Pancreas (tissue), 10 donors: Measurements from ENCODE around the gene ZNF264. TPM values are rescaled to one million over a fixed set of nuclear protein-coding genes. Genes with fewer than 3 reads are reported as not detected.
"Not testable (repeated sequence)": the region's sequence is repeated elsewhere in the genome, so short reads cannot be mapped to it uniquely, and the experiment has no call there.

Source experiments
- ATAC-seq, 4 donors: fragments of 200-7000 bp; cut with Tn5 transposase; one replicate each; pipeline versions ENCODE4 v1.8.0 to v1.9.1; 2020; ENCODE audit warnings: mild to moderate bottlenecking in 4 of 4, moderate library complexity in 4 of 4
- DNase-seq, 6 donors: peaks; one replicate each; pipeline ENCODE4 v3.0.0-alpha.2; 2020
- FAIRE-seq: peaks from 2 replicates; lab custom pipeline; 2012; peaks lifted over from hg19 to GRCh38; lab: Jason Lieb, UNC
- H3K27ac ChIP-seq, 4 donors: fragments of 200-600 bp; sonication (generic); 1 replicate in 3 of 4; 2 replicates in 1 of 4; pipeline versions ENCODE4 v1.5.0 to v1.8.0; 2020
- H3K27me3 ChIP-seq, 4 donors: fragments of 200-600 bp; one replicate each; pipeline ENCODE4 v1.8.0; 2021
- H3K36me3 ChIP-seq, 3 donors: fragments of 200-600 bp; sonication (generic) in 1 of 3; one replicate each; pipeline versions ENCODE4 v1.5.0 to v1.8.0; 2020 to 2021
- H3K4me1 ChIP-seq, 3 donors: fragments of 200-600 bp; one replicate each; pipeline ENCODE4 v1.8.0; 2021
- H3K4me3 ChIP-seq, 4 donors: fragments of 200-600 bp; sonication (generic) in 2 of 4; one replicate each; pipeline versions ENCODE4 v1.5.0 to v1.8.0; 2020 to 2021
- H3K9me3 ChIP-seq, 4 donors: fragments of 200-600 bp; one replicate each; pipeline ENCODE4 v1.8.0; 2021
- WGBS, 2 donors: extraction: QIAGEN DNeasy Blood & Tissue Kit; methylation state at CpG; one replicate each; pipeline ENCODE4 v1.1.7; 2013; 5-methylcytosine and 5-hydroxymethylcytosine counted together
- intact Hi-C, 3 donors: fragments of 100-400 bp; cut with DNase I; formaldehyde crosslinking; loops; one replicate each; pipeline versions ENCODE4 v1.11.1 to v1.14.2; 2022
- polyA plus RNA-seq, 2 donors: library from polyadenylated mRNA; stranded (reverse); fragments of 200-250 nt; gene quantifications; one replicate each; pipeline ENCODE4 v1.2.3, GENCODE V29; 2013
- total RNA-seq, 6 donors: library from RNA; stranded (reverse); fragmentation: NEBNext Ultra II Directional in 4 of 6; extraction: Animal tissue kit (Norgen Biotek cat#: 25700) in 4 of 6; gene quantifications; one replicate each; pipeline versions ENCODE4 v1.2.1 to v1.2.4, GENCODE V29; 2021 to 2023
- TF ChIP-seq, protein P1 (sequence below), 4 donors: fragments of 200-600 bp; sonication (generic) in 3 of 4; IDR thresholded peaks; one replicate each; pipeline versions ENCODE4 v1.5.0 to v1.8.0; 2021; ENCODE audit warnings: antibody characterized with exemption in 4 of 4
- donor health status: healthy with polysubstance abuse.
- donor health status: DM: no; HTN: no; CAD: no; lungs with moderate emphysema.
- donor health status: DM: no; HTN: no; CAD: no.
- donor health status: control.
- donor health status: control.
- donor health status: Bipolar disorder and iron deficiency.
- donor health status: DM: yes; HTN: yes; CAD: no.
- donor health status: DM: no; HTN: no; CAD: no.
- donor health status: DM: no; HTN: no; CAD: no.
- donor health status: DM: yes; HTN: yes; CAD: no.

The ZNF264 gene
- total and polyA plus RNA-seq, 8 donors = 4.7 to 28.0 (median 16.2) TPM

DNA sequence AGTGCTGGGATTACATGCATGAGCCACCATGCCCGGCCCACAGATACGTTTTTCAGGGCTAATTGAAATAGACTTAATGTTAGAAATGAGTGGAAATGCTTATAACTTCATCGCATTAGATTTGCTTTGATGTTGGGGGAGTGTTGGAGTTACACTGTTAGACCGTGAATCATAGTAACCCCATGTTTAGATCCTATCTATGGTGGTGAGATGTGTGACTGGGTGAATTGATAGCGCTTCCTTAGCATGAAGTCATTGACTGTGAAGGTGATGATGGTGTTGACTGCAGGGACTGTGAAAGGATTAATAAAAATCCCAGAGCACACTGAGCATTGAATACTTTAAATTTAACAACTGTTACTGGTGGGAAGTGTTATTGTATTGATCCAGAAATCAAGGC is 1.7 kb downstream of the ZNF264 start:
- TF ChIP-seq, protein P1, sequence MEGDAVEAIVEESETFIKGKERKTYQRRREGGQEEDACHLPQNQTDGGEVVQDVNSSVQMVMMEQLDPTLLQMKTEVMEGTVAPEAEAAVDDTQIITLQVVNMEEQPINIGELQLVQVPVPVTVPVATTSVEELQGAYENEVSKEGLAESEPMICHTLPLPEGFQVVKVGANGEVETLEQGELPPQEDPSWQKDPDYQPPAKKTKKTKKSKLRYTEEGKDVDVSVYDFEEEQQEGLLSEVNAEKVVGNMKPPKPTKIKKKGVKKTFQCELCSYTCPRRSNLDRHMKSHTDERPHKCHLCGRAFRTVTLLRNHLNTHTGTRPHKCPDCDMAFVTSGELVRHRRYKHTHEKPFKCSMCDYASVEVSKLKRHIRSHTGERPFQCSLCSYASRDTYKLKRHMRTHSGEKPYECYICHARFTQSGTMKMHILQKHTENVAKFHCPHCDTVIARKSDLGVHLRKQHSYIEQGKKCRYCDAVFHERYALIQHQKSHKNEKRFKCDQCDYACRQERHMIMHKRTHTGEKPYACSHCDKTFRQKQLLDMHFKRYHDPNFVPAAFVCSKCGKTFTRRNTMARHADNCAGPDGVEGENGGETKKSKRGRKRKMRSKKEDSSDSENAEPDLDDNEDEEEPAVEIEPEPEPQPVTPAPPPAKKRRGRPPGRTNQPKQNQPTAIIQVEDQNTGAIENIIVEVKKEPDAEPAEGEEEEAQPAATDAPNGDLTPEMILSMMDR (IDR thresholded peaks at IDR 0.05) = no peak
- peaks cover 4 to 31% (median 29%) of the 10 kb centered on the region in 3 donors for H3K36me3 ChIP-seq
- intact Hi-C loops = no loop called here
- H3K27me3 ChIP-seq = no peaks in the 10 kb centered on the region
- no peaks in the 10 kb centered on the region for H3K9me3 ChIP-seq
- H3K4me3 ChIP-seq = peak overlapping the region in 2 of 4 donors; percentile 94 to 98
- WGBS, 2 donors = 81 to 89% methylated on average over 5 of the region's 5 CpGs
- peaks cover 3 to 11% (median 6%) of the 10 kb centered on the region in 3 donors for H3K4me1 ChIP-seq
- FAIRE-seq (no peak), DNase-seq (no peak), ATAC-seq (no peak)
- no peak overlapping the region for H3K27ac ChIP-seq

DNA sequence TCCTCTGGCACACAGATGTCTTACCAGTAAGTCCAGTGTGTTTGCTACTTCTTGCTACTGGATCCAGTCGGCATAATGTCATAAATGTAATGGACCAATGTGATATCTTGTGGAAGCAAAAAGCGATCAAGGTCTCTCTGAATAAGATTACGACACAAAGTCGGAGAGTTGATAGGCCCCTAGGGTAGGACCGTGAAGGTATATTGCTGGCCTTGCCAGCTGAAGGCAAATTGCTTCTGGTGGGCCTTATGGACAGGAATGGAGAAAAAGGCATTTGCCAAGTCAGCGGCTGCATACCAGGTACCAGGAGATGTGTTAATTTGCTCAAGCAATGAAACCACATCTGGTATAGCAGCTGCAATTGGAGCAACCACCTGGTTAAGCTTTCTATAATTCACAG is 6.6 kb downstream of the ZNF264 start:
- not testable (repeated sequence) for H3K4me3 ChIP-seq

DNA sequence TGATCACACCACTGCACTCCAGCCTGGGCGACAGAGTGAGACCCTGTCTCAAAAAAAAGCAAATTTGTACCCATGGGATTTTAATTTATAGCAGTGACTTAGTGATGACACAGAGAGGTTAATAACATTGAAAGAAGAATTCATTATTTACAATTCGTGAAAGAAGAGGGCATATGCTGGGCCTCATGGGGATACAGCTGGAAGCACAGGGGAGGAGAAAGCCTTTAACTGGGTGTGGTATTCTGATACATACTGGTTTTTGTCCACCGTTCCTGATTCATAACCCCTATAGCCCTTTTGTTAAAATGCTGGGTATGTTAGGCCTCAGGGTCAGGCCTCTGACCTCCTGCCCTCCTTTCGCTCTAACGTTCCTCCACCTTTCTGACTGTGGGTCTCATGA is 10.9 kb downstream of the ZNF264 start:
- no peak for FAIRE-seq
- no peak overlapping the region for H3K27ac ChIP-seq
- ATAC-seq = no peak
- H3K36me3 ChIP-seq = peaks cover 0 to 16% (median 9%) of the 10 kb centered on the region in 3 donors
- no peak for DNase-seq
- no peak overlapping the region for H3K4me3 ChIP-seq
- no peaks in the 10 kb centered on the region for H3K27me3 ChIP-seq
- no peaks in the 10 kb centered on the region for H3K9me3 ChIP-seq
- intact Hi-C loops = no loop called here
- TF ChIP-seq, protein P1 (IDR thresholded peaks at IDR 0.05) = no peak
- H3K4me1 ChIP-seq = no peaks in the 10 kb centered on the region
- 94 to 96% methylated on average over 5 of the region's 5 CpGs for WGBS, 2 donors

More for the DNA sequence above, 6.6 kb downstream of the ZNF264 start:
- H3K27me3 ChIP-seq, H3K27ac ChIP-seq, ATAC-seq, DNase-seq, FAIRE-seq, H3K9me3 ChIP-seq, intact Hi-C loops, H3K4me1 ChIP-seq: not testable (repeated sequence)
- 97% methylated on average over 6 of the region's 6 CpGs for WGBS, 2 donors
- peaks cover 4 to 31% (median 29%) of the 10 kb centered on the region in 3 donors for H3K36me3 ChIP-seq

DNA sequence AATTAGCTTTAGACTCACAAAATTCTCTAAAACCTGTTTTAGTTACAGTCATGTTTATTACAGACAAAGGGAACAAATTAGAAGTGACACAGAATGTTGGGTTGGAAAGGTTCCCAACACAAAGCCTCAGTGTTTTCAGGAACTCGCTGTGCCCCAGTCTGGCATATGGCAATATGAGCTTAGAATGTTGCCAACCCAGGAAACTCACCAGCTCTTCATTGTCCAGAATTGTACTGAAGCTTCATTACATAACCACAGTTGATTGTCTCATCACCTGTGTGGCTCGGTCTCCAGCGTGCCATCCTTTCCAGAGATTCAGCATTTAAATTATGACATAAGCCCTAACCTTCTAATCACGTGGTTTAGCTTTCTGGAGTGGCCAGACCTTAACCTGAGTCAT is 19.1 kb downstream of the ZNF264 start:
- intact Hi-C loops = no loop called here
- DNase-seq = no peak
- 82 to 94% methylated on average over 4 of the region's 4 CpGs for WGBS, 2 donors
- no peak overlapping the region for H3K4me3 ChIP-seq
- H3K36me3 ChIP-seq = peaks cover 5 to 44% (median 28%) of the 10 kb centered on the region in 3 donors
- H3K4me1 ChIP-seq = no peaks in the 10 kb centered on the region
- TF ChIP-seq, protein P1 (IDR thresholded peaks at IDR 0.05) = no peak
- no peak for ATAC-seq
- no peak for FAIRE-seq
- H3K27me3 ChIP-seq = no peaks in the 10 kb centered on the region
- no peaks in the 10 kb centered on the region for H3K9me3 ChIP-seq
- H3K27ac ChIP-seq = no peak overlapping the region

DNA sequence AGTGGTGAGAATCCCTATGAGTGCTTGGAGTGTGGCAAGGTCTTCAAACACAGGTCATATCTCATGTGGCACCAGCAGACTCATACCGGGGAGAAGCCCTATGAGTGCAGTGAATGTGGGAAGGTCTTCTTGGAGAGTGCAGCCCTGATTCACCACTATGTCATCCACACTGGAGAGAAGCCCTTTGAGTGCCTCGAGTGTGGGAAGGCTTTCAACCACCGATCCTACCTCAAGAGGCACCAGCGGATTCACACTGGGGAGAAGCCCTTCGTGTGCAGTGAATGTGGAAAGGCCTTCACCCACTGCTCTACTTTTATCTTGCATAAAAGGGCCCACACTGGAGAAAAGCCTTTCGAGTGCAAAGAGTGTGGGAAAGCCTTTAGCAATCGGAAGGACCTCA is 20.8 kb downstream of the ZNF264 start:
- no peak for FAIRE-seq
- peaks cover 5 to 38% (median 25%) of the 10 kb centered on the region in 3 donors for H3K36me3 ChIP-seq
- intact Hi-C loops = no loop called here

More for the DNA sequence above, 20.8 kb downstream of the ZNF264 start:
- Histone ChIP-seq H3K4me1 (no peaks in the 10 kb centered on the region), H3K27ac (no peak overlapping the region), H3K27me3 (no peaks in the 10 kb centered on the region), H3K4me3 (no peak overlapping the region), H3K9me3 (no peaks in the 10 kb centered on the region)
- 93 to 99% methylated on average over 7 of the region's 7 CpGs for WGBS, 2 donors
- ATAC-seq (no peak), DNase-seq (no peak)
- TF ChIP-seq, protein P1 (IDR thresholded peaks at IDR 0.05) = no peak
